SK-N-SH (cell line): ENCODE measurements around the gene GATAD2A. TPM values are rescaled to one million over a fixed set of nuclear protein-coding genes. Genes with fewer than 3 reads are reported as not detected.

Experiments used
- CTCF ChIA-PET: fragments of 300-600, 350-600 bp; formaldehyde crosslinking; extraction: SDS; loops from one replicate; lab custom pipeline; 2021; lab: Yijun Ruan, JAX
- POLR2A ChIA-PET: fragments of 350-600 bp; sonication (Branson Sonifier 250); formaldehyde crosslinking; extraction: SDS; loops from one replicate; lab custom pipeline; 2020; ENCODE audit warnings: antibody characterized with exemption, inconsistent platforms; lab: Yijun Ruan, JAX
- DNase-seq: peaks from one replicate; pipeline ENCODE4 v3.0.0; 2012
- H2AFZ ChIP-seq: fragments of 200-600 bp; sonication (generic); 2 replicates; pipeline ENCODE4 v1.8.1; 2016; ENCODE audit warnings: antibody characterized with exemption, mild to moderate bottlenecking, low read depth
- H3F3A ChIP-seq: fragments of 200-600 bp; sonication (generic); replicated peaks from 2 replicates; pipeline ENCODE3; 2016; ENCODE audit warnings: antibody characterized with exemption, mild to moderate bottlenecking; ENCODE audit not compliant: insufficient read depth
- H3K27ac ChIP-seq, 2 experiments: fragments of 200-500 bp in 1 of 2; fragments of 200-600 bp in 1 of 2; sonication (Bioruptor generic) in 1 of 2; sonication (generic), shearing (Covaris generic) in 1 of 2; 2 replicates each; pipeline versions ENCODE4 v1.5.1 to v1.6.1; 2014 to 2016; ENCODE audit warnings: low read depth in 2 of 2, inconsistent platforms in 1 of 2, low read length in 1 of 2, mild to moderate bottlenecking in 1 of 2, mixed read lengths in 1 of 2
- H3K27me3 ChIP-seq: fragments of 200-600 bp; sonication (generic), shearing (Covaris generic); 2 replicates; pipeline ENCODE4 v1.6.1; 2016; ENCODE audit warnings: mixed run types; ENCODE audit not compliant: insufficient read depth
- H3K36me3 ChIP-seq, 2 experiments: fragments of 200-500 bp in 1 of 2; fragments of 200-600 bp in 1 of 2; sonication (Bioruptor generic) in 1 of 2; sonication (generic) in 1 of 2; replicated peaks in 1 of 2; 2 replicates each; pipeline versions ENCODE3 to v1.5.1; 2014 to 2016; ENCODE audit warnings: low read length in 1 of 2, mild to moderate bottlenecking in 1 of 2; ENCODE audit not compliant: insufficient read depth in 2 of 2, control insufficient read depth in 1 of 2
- H3K4me1 ChIP-seq, 2 experiments: fragments of 200-500 bp in 1 of 2; fragments of 200-600 bp in 1 of 2; sonication (Bioruptor generic) in 1 of 2; sonication (generic), shearing (Covaris generic) in 1 of 2; 2 replicates each; pipeline versions ENCODE4 v1.5.1 to v1.6.1; 2014 to 2016; ENCODE audit warnings: low read depth in 1 of 2, low read length in 1 of 2, mixed run types in 1 of 2; ENCODE audit not compliant: insufficient read depth in 2 of 2, control insufficient read depth in 1 of 2
- H3K4me2 ChIP-seq: fragments of 200-600 bp; sonication (generic), shearing (Covaris generic); 2 replicates; pipeline ENCODE4 v1.6.1; 2017; ENCODE audit warnings: mixed run types
- H3K4me3 ChIP-seq, 2 experiments: fragments of 200-500 bp in 1 of 2; fragments of 200-600 bp in 1 of 2; sonication (Bioruptor generic) in 1 of 2; sonication (generic), shearing (Covaris generic) in 1 of 2; 2 replicates each; pipeline versions ENCODE4 v1.5.1 to v1.8.1; 2014 to 2016; ENCODE audit warnings: low read depth in 2 of 2, inconsistent platforms in 1 of 2, low read length in 1 of 2, mild to moderate bottlenecking in 1 of 2, mixed read lengths in 1 of 2, moderate library complexity in 1 of 2
- H3K79me2 ChIP-seq: fragments of 200-600 bp; sonication (generic); 2 replicates; pipeline ENCODE4 v1.8.1; 2017; ENCODE audit warnings: mild to moderate bottlenecking; ENCODE audit not compliant: insufficient read depth
- H3K9ac ChIP-seq: fragments of 200-600 bp; sonication (generic); 2 replicates; pipeline ENCODE4 v1.6.1; 2017; ENCODE audit warnings: mixed run types
- H3K9me2 ChIP-seq: fragments of 200-600 bp; sonication (generic); 2 replicates; pipeline ENCODE4 v1.6.1; 2017; ENCODE audit warnings: mixed run types
- H3K9me3 ChIP-seq: fragments of 200-600 bp; sonication (generic); 2 replicates; pipeline ENCODE4 v1.6.1; 2017; ENCODE audit warnings: mixed run types, mild to moderate bottlenecking, moderate library complexity
- H4K20me1 ChIP-seq: fragments of 200-600 bp; sonication (generic); 2 replicates; pipeline ENCODE4 v1.6.1; 2017; ENCODE audit warnings: mild to moderate bottlenecking, mixed run types; ENCODE audit not compliant: insufficient read depth
- CHD2 ChIP-seq: fragments of 150-350 bp; IDR thresholded peaks from 2 replicates; pipeline ENCODE4 v1.6.1; 2018; ENCODE audit warnings: low read length; ENCODE audit not compliant: partially characterized antibody
- ELF1 ChIP-seq: IDR thresholded peaks from 2 replicates; pipeline ENCODE4 v1.4.0; 2012
- EZH2phosphoT487 ChIP-seq: fragments of 200-600 bp; sonication (generic); IDR thresholded peaks from 2 replicates; pipeline ENCODE4 v1.6.1; 2017; ENCODE audit warnings: low read depth, mixed run types, mild to moderate bottlenecking, antibody characterized with exemption, moderate library complexity, borderline replicate concordance
- FOXJ3 ChIP-seq: sonication (generic); formaldehyde crosslinking; IDR thresholded peaks from 2 replicates; pipeline ENCODE4 v1.5.1; 2020; ENCODE audit warnings: mild to moderate bottlenecking, missing genetic modification reagents
- GATA2 ChIP-seq: sonication (generic); formaldehyde crosslinking; IDR thresholded peaks from 2 replicates; pipeline ENCODE4 v1.5.0; 2020; ENCODE audit warnings: mild to moderate bottlenecking, missing genetic modification reagents
- JUND ChIP-seq: IDR thresholded peaks from 2 replicates; pipeline ENCODE4 v1.4.0; 2012
- MEF2A ChIP-seq: IDR thresholded peaks from 2 replicates; pipeline ENCODE4 v1.4.0; 2012; ENCODE audit warnings: low read depth, borderline replicate concordance
- MXI1 ChIP-seq: IDR thresholded peaks from 2 replicates; pipeline ENCODE4 v1.6.1; 2012; ENCODE audit warnings: mild to moderate bottlenecking, low read depth, low read length, improper control_type of control experiment
- NFIC ChIP-seq: IDR thresholded peaks from 2 replicates; pipeline ENCODE4 v1.4.0; 2012; ENCODE audit warnings: borderline replicate concordance
- NRF1 ChIP-seq: IDR thresholded peaks from 2 replicates; pipeline ENCODE4 v1.6.1; 2012; ENCODE audit warnings: low read depth, mild to moderate bottlenecking, low read length
- PBX3 ChIP-seq: IDR thresholded peaks from 2 replicates; pipeline ENCODE4; 2012
- POLR2AphosphoS5 ChIP-seq: IDR thresholded peaks from 2 replicates; pipeline ENCODE4 v1.6.1; 2012; ENCODE audit warnings: low read depth, low read length
- RAD21 ChIP-seq: IDR thresholded peaks from 2 replicates; pipeline ENCODE4 v1.6.1; 2012; ENCODE audit warnings: mild to moderate bottlenecking, low read length
- RFX5 ChIP-seq: IDR thresholded peaks from 2 replicates; pipeline ENCODE4 v1.6.1; 2012; ENCODE audit warnings: mild to moderate bottlenecking, improper control_type of control experiment, low read length
- SMC3 ChIP-seq: IDR thresholded peaks from 2 replicates; pipeline ENCODE4 v1.6.1; 2012; ENCODE audit warnings: low read depth, low read length, improper control_type of control experiment
- TCF12 ChIP-seq: IDR thresholded peaks from 2 replicates; pipeline ENCODE4 v1.4.0; 2012
- ZBTB33 ChIP-seq: IDR thresholded peaks from 2 replicates; pipeline ENCODE4 v1.4.0; 2012; ENCODE audit warnings: low read depth, borderline replicate concordance
- WGBS: methylation state at CpG from one replicate; pipeline ENCODE4 v1.1.6; 2017; ENCODE audit warnings: low lambda C conversion rate; 5-methylcytosine and 5-hydroxymethylcytosine counted together
- polyA plus RNA-seq, 3 experiments: library from polyadenylated mRNA; depleted of rRNA; stranded (reverse); fragments of >200 nt; gene quantifications; 2 replicates each; pipeline ENCODE4 v1.2.3, GENCODE V29; 2012
- TF ChIP-seq, protein P1 (sequence below): fragments of 150-350 bp; IDR thresholded peaks from 2 replicates; pipeline ENCODE4 v1.6.1; 2017; ENCODE audit warnings: antibody characterized with exemption, low read length, low read depth, borderline replicate concordance

The GATAD2A gene
- polyA plus RNA-seq, 1 of the 3 experiments (the other 2 are of a cell fraction) = 36.6 TPM

- peaks cover 34% of the 10 kb centered on the region for H3K79me2 ChIP-seq
- peaks cover 51% of the 10 kb centered on the region for H4K20me1 ChIP-seq
- no peaks in the 10 kb centered on the region for H3K9me2 ChIP-seq
- H3K4me3 ChIP-seq = no peak overlapping the region
- H3F3A ChIP-seq = peaks cover 3% of the 10 kb centered on the region
- peaks cover 9 to 17% of the 10 kb centered on the region in 2 experiments for H3K36me3 ChIP-seq
- no peaks in the 10 kb centered on the region for H3K27me3 ChIP-seq
- TF ChIP-seq FOXJ3 (CRISPR knock-in tag) (no peak), MXI1 (no peak), TCF12 (no peak), RFX5 (no peak), ZBTB33 (no peak), MEF2A (no peak), PBX3 (no peak), CHD2 (no peak)
- WGBS = 96% methylated on average over 9 of the region's 9 CpGs
- no peak for DNase-seq
- peaks cover 0 to 11% of the 10 kb centered on the region in 2 experiments; a peak in 1 of 4 replicates for H3K4me1 ChIP-seq
- no peak overlapping the region for H3K4me2 ChIP-seq
- no peak overlapping the region for H3K27ac ChIP-seq
- H3K9me3 ChIP-seq = no peaks in the 10 kb centered on the region
- POLR2A ChIA-PET = interaction anchor here (2.5 kb wide), 1 partner anchor 11 kb away, joined by 15 read pairs; the partner anchor contains the start of genes NDUFA13 and TSSK6
- CTCF ChIA-PET = interaction anchor here (0.9 to 15.3 kb wide), 2 partner anchors 10 to 26 kb away, joined by 3 to 258 read pairs; no protein-coding TSS in a partner anchor
- H3K9ac ChIP-seq = no peak overlapping the region
- H2AFZ ChIP-seq = no peak overlapping the region
Measured at GRCh38 chr19:19527371-19527656, 121.8 kb downstream of the GATAD2A start.

DNA sequence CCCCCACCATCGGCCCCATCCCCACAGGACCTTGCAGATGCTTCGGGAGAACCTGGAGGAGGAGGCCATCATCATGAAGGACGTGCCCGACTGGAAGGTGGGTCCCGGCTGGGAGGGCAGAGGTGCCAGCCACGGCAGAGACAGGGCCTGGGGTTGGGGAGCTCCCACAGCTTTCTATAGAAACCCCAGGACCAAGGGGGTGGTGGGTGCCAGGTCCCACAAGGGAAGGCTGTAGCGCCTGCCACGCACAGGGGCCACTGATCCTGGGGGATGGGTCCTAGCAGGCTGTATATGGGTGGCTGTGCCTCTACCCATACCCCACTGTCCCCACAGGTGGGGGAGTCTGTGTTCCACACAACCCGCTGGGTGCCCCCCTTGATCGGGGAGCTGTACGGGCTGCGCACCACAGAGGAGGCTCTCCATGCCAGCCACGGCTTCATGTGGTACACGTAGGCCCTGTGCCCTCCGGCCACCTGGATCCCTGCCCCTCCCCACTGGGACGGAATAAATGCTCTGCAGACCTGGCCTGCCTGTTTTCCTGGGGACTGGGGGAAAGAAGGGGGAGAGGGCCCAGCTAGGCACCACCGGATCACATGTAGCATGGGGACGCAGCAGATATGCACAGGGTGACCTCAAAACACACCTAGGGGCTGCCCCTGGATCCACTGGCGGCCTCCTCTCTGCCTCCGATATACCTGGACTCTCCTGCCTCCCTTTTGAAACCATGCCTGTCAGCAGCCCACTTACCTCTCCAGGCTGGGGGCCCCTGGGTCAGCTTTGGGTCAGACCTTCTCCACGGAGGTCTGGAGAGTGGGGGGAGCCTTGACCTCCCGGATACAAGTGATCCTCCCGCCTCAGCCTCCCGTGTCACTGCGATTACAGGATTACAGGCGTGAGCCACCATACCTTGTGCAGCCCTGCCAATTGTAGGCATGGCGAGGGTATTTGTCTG is 122.5 kb downstream of the GATAD2A start:
- Histone ChIP-seq H3K27ac (no peak overlapping the region), H2AFZ (no peak overlapping the region), H3F3A (peaks cover 3% of the 10 kb centered on the region), H3K9me3 (no peaks in the 10 kb centered on the region), H3K27me3 (no peaks in the 10 kb centered on the region), H3K79me2 (peaks cover 28% of the 10 kb centered on the region), H3K9me2 (no peaks in the 10 kb centered on the region), H3K9ac (no peak overlapping the region), H3K4me2 (no peak overlapping the region), H4K20me1 (peaks cover 44% of the 10 kb centered on the region), H3K36me3 (peaks cover 7 to 17% of the 10 kb centered on the region in 2 experiments), H3K4me1 (peaks cover 0 to 14% of the 10 kb centered on the region in 2 experiments; a peak in 1 of 4 replicates), H3K4me3 (no peak overlapping the region)
- CTCF ChIA-PET = interaction anchor here (0.6 to 15.3 kb wide), 6 partner anchors 11 to 124 kb away, joined by 3 to 258 read pairs (median 4); partner anchors contain the start of genes GMIP and NDUFA13
- TF ChIP-seq MXI1 = no peak
- no peak for TF ChIP-seq ZBTB33
- TF ChIP-seq GATA2 (CRISPR knock-in tag) = no peak
- TF ChIP-seq ELF1 = no peak
- TF ChIP-seq NFIC = no peak
- TF ChIP-seq PBX3 = no peak
- TF ChIP-seq EZH2phosphoT487 = no peak
- TF ChIP-seq JUND = no peak
- TF ChIP-seq, protein P1, sequence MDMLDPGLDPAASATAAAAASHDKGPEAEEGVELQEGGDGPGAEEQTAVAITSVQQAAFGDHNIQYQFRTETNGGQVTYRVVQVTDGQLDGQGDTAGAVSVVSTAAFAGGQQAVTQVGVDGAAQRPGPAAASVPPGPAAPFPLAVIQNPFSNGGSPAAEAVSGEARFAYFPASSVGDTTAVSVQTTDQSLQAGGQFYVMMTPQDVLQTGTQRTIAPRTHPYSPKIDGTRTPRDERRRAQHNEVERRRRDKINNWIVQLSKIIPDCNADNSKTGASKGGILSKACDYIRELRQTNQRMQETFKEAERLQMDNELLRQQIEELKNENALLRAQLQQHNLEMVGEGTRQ = no peak
- TF ChIP-seq RFX5 = no peak
- no peak for TF ChIP-seq MEF2A
- TF ChIP-seq TCF12 = no peak
- no peak for TF ChIP-seq POLR2AphosphoS5
- no peak for TF ChIP-seq NRF1
- no peak for TF ChIP-seq SMC3
- no peak for TF ChIP-seq RAD21
- no peak for DNase-seq
- POLR2A ChIA-PET = interaction anchor here (2.5 kb wide), 1 partner anchor 12 kb away, joined by 15 read pairs; the partner anchor contains the start of genes NDUFA13 and TSSK6
- 96% methylated on average over 12 of the region's 27 CpGs for WGBS
